Activated CD4-positive, alpha-beta T cell treated with anti-CD3 and anti-CD28 coated beads, Interleukin-2, amount 10 ng/mL, durations not matched to agents 24 days and 14 days (primary cell): ENCODE results near the gene SYT17. TPM values are rescaled to one million over a fixed set of nuclear protein-coding genes. Genes with fewer than 3 reads are reported as not detected.

Experiments used
- DNase-seq: peaks from one replicate; pipeline ENCODE4 v3.0.0; 2022
- H3K27ac Mint-ChIP-seq: one replicate; pipeline ENCODE4 v1.8.0; 2022; ENCODE audit warnings: mild to moderate bottlenecking, mixed read lengths
- H3K27me3 Mint-ChIP-seq: one replicate; pipeline ENCODE4 v1.8.0; 2022; ENCODE audit warnings: mixed read lengths
- H3K36me3 Mint-ChIP-seq: one replicate; pipeline ENCODE4 v1.8.0; 2022; ENCODE audit warnings: low read depth, mild to moderate bottlenecking, mixed read lengths
- H3K4me1 Mint-ChIP-seq: one replicate; pipeline ENCODE4 v1.8.0; 2021; ENCODE audit warnings: mixed read lengths
- H3K4me3 Mint-ChIP-seq: one replicate; pipeline ENCODE4 v1.8.0; 2022; ENCODE audit warnings: mild to moderate bottlenecking, moderate library complexity, mixed read lengths
- H3K9me3 Mint-ChIP-seq: one replicate; pipeline ENCODE4 v1.8.0; 2021; ENCODE audit warnings: mixed read lengths
- intact Hi-C: fragments of 100-400 bp; cut with micrococcal nuclease; formaldehyde crosslinking; loops from one replicate; pipeline ENCODE4 v1.15.1; 2023
- total RNA-seq: library from RNA; stranded (reverse); gene quantifications from 2 replicates; pipeline ENCODE4 v1.2.3, GENCODE V29; 2022

SYT17 gene
- total RNA-seq, 1 donor from 2014 or later: 1.3 TPM

- no peaks in the 10 kb centered on the region for H3K4me1 Mint-ChIP-seq
- H3K27me3 Mint-ChIP-seq: peaks cover 5% of the 10 kb centered on the region
- no peaks in the 10 kb centered on the region for H3K36me3 Mint-ChIP-seq
- intact Hi-C loops: no loop called here
- H3K9me3 Mint-ChIP-seq: peaks cover 8% of the 10 kb centered on the region
- no peak for DNase-seq
- H3K4me3 Mint-ChIP-seq: no peak overlapping the region
- H3K27ac Mint-ChIP-seq: no peak overlapping the region
These were observed 137.4 kb downstream of the SYT17 start for GRCh38 chr16:19305443-19305842.

GRCh38 chr16:19307587-19308241 lies 139.7 kb downstream of the SYT17 start:
- intact Hi-C loops: no loop called here
- DNase-seq: peak; percentile 58
- Mint-ChIP-seq H3K4me1 (peaks cover 2% of the 10 kb centered on the region), H3K4me3 (no peak overlapping the region), H3K27me3 (peaks cover 2% of the 10 kb centered on the region), H3K27ac (no peak overlapping the region), H3K9me3 (peaks cover 3% of the 10 kb centered on the region), H3K36me3 (no peaks in the 10 kb centered on the region)

- H3K36me3 Mint-ChIP-seq: no peaks in the 10 kb centered on the region
- peaks cover 2% of the 10 kb centered on the region for H3K27me3 Mint-ChIP-seq
- peaks cover 3% of the 10 kb centered on the region for H3K9me3 Mint-ChIP-seq
- no peak overlapping the region for H3K27ac Mint-ChIP-seq
- H3K4me3 Mint-ChIP-seq: no peak overlapping the region
- intact Hi-C loops: no loop called here
- DNase-seq: no peak
- peaks cover 2% of the 10 kb centered on the region for H3K4me1 Mint-ChIP-seq
These were observed 140.4 kb downstream of the SYT17 start for GRCh38 chr16:19308392-19308791.

- Mint-ChIP-seq H3K36me3 (no peaks in the 10 kb centered on the region), H3K4me3 (no peak overlapping the region), H3K27ac (no peak overlapping the region), H3K9me3 (peaks cover 3% of the 10 kb centered on the region), H3K4me1 (peaks cover 2% of the 10 kb centered on the region), H3K27me3 (peaks cover 2% of the 10 kb centered on the region)
- intact Hi-C loops: no loop called here
- no peak for DNase-seq
These were observed 141.1 kb downstream of the SYT17 start for GRCh38 chr16:19309178-19309577.

GRCh38 chr16:19314718-19315425 lies 146.8 kb downstream of the SYT17 start:
- H3K9me3 Mint-ChIP-seq: no peaks in the 10 kb centered on the region
- no peak overlapping the region for H3K27ac Mint-ChIP-seq
- H3K27me3 Mint-ChIP-seq: no peaks in the 10 kb centered on the region
- intact Hi-C loops: no loop called here
- H3K4me1 Mint-ChIP-seq: peaks cover 2% of the 10 kb centered on the region
- H3K4me3 Mint-ChIP-seq: no peak overlapping the region
- DNase-seq: no peak
- H3K36me3 Mint-ChIP-seq: no peaks in the 10 kb centered on the region

GRCh38 chr16:19315889-19316433 lies 147.9 kb downstream of the SYT17 start:
- Mint-ChIP-seq H3K9me3 (no peaks in the 10 kb centered on the region), H3K4me3 (no peak overlapping the region), H3K27ac (no peak overlapping the region), H3K27me3 (no peaks in the 10 kb centered on the region), H3K36me3 (no peaks in the 10 kb centered on the region), H3K4me1 (peaks cover 2% of the 10 kb centered on the region)
- DNase-seq: no peak
- intact Hi-C loops: no loop called here

GRCh38 chr16:19316846-19317245 lies 148.8 kb downstream of the SYT17 start:
- Mint-ChIP-seq H3K9me3 (no peaks in the 10 kb centered on the region), H3K4me1 (no peaks in the 10 kb centered on the region), H3K36me3 (no peaks in the 10 kb centered on the region), H3K4me3 (no peak overlapping the region), H3K27ac (no peak overlapping the region), H3K27me3 (no peaks in the 10 kb centered on the region)
- DNase-seq: no peak
- intact Hi-C loops: no loop called here

Other genes starting within 250 kb of the SYT17 start
- 146 and 148 TPM in 2 replicates for gene SMG1, start 241.8 kb upstream of the SYT17 start, total RNA-seq
- gene TMC7, start 184.3 kb upstream of the SYT17 start, total RNA-seq: not detected in 2 replicates
- 21.6 and 22.0 TPM in 2 replicates for gene COQ7, start 100.6 kb upstream of the SYT17 start, total RNA-seq
- 57.6 and 58.4 TPM in 2 replicates for gene ITPRIPL2, start 54.3 kb upstream of the SYT17 start, total RNA-seq
- gene CLEC19A, start 117.5 kb downstream of the SYT17 start, total RNA-seq: not detected in 2 replicates
- not detected in 2 replicates for gene TMC5, start 249.6 kb downstream of the SYT17 start, total RNA-seq